A673 (cell line): Measurements from ENCODE around the gene GRB10. TPM values are rescaled to one million over a fixed set of nuclear protein-coding genes. Genes with fewer than 3 reads are reported as not detected.

Experiments used
- BruUV-seq: library from RNA; stranded (reverse); fragments of 400-500 nt; replicated peaks from 2 replicates; lab custom pipeline; 2021; lab: Mats Ljungman, UMichigan
- CTCF ChIA-PET: fragments of 300-600 bp; sonication (Branson Sonifier 250); formaldehyde crosslinking; loops from one replicate; lab custom pipeline; 2022; ENCODE audit warnings: antibody characterized with exemption; lab: Charles Lee
- POLR2A ChIA-PET: fragments of 300-600 bp; sonication (Branson Sonifier 250); formaldehyde crosslinking; loops from one replicate; lab custom pipeline; 2022; ENCODE audit warnings: antibody characterized with exemption; ENCODE audit not compliant: low non-redundant PET; lab: Charles Lee
- DNase-seq: peaks from one replicate; pipeline ENCODE4 v3.0.0-alpha.2; 2015; ENCODE audit warnings: low spot score
- H3K27ac ChIP-seq: fragments of 200-600 bp; sonication (generic); 2 replicates; pipeline ENCODE4 v1.5.1; 2016; ENCODE audit warnings: mixed run types, low read depth, mild to moderate bottlenecking, mixed read lengths, antibody characterized with exemption, low read length; ENCODE audit not compliant: poor library complexity, severe bottlenecking
- H3K27me3 ChIP-seq: fragments of 200-600 bp; sonication (generic); replicated peaks from 2 replicates; pipeline ENCODE4 v1.6.1; 2017; ENCODE audit warnings: mixed run types, low read depth, mild to moderate bottlenecking, mixed read lengths, antibody characterized with exemption, low read length; ENCODE audit not compliant: insufficient read depth, poor library complexity
- H3K36me3 ChIP-seq: fragments of 200-600 bp; sonication (generic); 2 replicates; pipeline ENCODE4 v1.6.1; 2016; ENCODE audit warnings: mixed run types, mild to moderate bottlenecking, mixed read lengths, antibody characterized with exemption, low read length; ENCODE audit not compliant: insufficient read depth, poor library complexity, severe bottlenecking
- H3K4me1 ChIP-seq: fragments of 200-600 bp; sonication (generic); 2 replicates; pipeline ENCODE4 v1.6.1; 2017; ENCODE audit warnings: mixed run types, mild to moderate bottlenecking, mixed read lengths, antibody characterized with exemption, low read length; ENCODE audit not compliant: insufficient read depth, poor library complexity, severe bottlenecking
- H3K4me3 ChIP-seq: fragments of 200-600 bp; sonication (generic); 2 replicates; pipeline ENCODE4 v1.5.1; 2016; ENCODE audit warnings: low read depth, mixed run types, mild to moderate bottlenecking, mixed read lengths, low read length; ENCODE audit not compliant: poor library complexity, severe bottlenecking
- H3K9me3 ChIP-seq: fragments of 200-600 bp; sonication (generic); 2 replicates; pipeline ENCODE4 v1.6.1; 2016; ENCODE audit warnings: mixed run types, low read depth, mild to moderate bottlenecking, mixed read lengths, antibody characterized with exemption, low read length; ENCODE audit not compliant: poor library complexity, severe bottlenecking
- EZH2 ChIP-seq: fragments of 200-600 bp; sonication (generic); IDR thresholded peaks from 2 replicates; pipeline ENCODE4 v1.6.1; 2017; ENCODE audit warnings: borderline replicate concordance, low read depth, mild to moderate bottlenecking, mixed read lengths, antibody characterized with exemption, low read length; ENCODE audit not compliant: poor library complexity, severe bottlenecking
- intact Hi-C: fragments of 100-400 bp; cut with micrococcal nuclease; formaldehyde crosslinking; loops from one replicate; pipeline ENCODE4 v1.10.0; 2022; ENCODE audit not compliant: unreplicated experiment
- total RNA-seq: library from RNA; stranded (reverse); gene quantifications from 2 replicates; pipeline ENCODE4 v1.2.3, GENCODE V29; 2021
- TF ChIP-seq, protein P1 (sequence below): fragments of 300-800, 200-600 bp; sonication (generic); conservative IDR thresholded peaks from 2 replicates; pipeline ENCODE4 v1.5.1; 2017; ENCODE audit warnings: low read depth, mild to moderate bottlenecking, antibody characterized with exemption, low read length, moderate library complexity, mixed read lengths

Gene GRB10
- total RNA-seq, 1 experiment from 2014 or later, result 0.41 TPM

DNA sequence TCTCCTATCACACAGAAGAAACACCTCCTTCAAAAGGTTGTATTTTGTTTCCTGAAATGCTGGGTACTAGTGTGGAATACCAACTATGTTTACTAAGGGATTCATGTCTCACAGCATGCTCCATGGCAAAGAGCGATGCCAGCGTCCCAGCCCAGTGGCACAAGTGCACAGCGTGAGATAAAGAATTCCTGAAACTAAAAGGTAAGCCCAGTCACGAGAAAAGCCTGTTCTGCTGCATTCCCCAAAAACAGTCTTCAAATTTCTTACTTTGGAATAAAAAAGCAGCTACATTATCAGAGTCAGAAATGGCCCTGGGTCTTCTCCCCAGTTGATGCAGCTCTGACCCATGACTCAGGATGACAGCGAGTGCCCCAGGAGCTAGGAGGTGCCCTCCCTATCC is 164.4 kb downstream of the GRB10 start:
- POLR2A ChIA-PET, result no interaction called here
- Histone ChIP-seq H3K27ac (no peak overlapping the region), H3K4me1 (no peaks in the 10 kb centered on the region), H3K36me3 (no peaks in the 10 kb centered on the region), H3K9me3 (no peaks in the 10 kb centered on the region), H3K27me3 (peaks cover 13% of the 10 kb centered on the region), H3K4me3 (no peak overlapping the region)
- no peak for DNase-seq
- no peak for TF ChIP-seq EZH2
- TF ChIP-seq, protein P1, sequence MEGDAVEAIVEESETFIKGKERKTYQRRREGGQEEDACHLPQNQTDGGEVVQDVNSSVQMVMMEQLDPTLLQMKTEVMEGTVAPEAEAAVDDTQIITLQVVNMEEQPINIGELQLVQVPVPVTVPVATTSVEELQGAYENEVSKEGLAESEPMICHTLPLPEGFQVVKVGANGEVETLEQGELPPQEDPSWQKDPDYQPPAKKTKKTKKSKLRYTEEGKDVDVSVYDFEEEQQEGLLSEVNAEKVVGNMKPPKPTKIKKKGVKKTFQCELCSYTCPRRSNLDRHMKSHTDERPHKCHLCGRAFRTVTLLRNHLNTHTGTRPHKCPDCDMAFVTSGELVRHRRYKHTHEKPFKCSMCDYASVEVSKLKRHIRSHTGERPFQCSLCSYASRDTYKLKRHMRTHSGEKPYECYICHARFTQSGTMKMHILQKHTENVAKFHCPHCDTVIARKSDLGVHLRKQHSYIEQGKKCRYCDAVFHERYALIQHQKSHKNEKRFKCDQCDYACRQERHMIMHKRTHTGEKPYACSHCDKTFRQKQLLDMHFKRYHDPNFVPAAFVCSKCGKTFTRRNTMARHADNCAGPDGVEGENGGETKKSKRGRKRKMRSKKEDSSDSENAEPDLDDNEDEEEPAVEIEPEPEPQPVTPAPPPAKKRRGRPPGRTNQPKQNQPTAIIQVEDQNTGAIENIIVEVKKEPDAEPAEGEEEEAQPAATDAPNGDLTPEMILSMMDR, result no peak
- BruUV-seq, result no TSS peak
- intact Hi-C loops, result no loop called here
- CTCF ChIA-PET, result no interaction called here

DNA sequence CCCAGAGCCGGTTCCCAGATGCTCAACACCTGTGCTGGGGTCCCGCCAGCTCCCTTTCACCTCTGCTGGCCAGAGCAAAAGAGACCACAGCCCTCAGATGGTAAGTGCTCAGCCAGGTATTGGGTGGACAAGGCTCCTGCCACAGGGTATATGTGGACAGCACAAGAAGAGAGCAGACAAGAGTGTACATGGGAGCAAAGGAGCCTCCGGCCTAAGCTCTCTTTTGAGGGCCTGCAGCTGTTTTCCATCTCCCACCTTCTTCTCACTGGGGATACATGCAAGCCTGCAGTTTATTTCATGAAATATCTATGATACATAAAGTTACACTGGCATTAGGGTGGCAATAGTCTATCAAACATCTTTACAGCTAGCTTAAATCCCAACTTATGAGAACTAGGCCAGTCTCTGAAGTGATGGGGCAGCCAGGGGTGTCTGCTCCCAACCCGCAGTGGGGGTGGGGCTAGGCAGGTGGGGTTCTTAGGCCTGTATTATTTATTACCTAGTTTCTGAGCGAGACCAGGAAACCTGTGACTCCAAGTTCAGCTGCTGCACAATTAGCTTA is 167.1 kb downstream of the GRB10 start:
- ChIA-PET POLR2A (no interaction called here), CTCF (no interaction called here)
- Histone ChIP-seq H3K27ac (no peak overlapping the region), H3K36me3 (no peaks in the 10 kb centered on the region), H3K9me3 (no peaks in the 10 kb centered on the region), H3K4me1 (no peaks in the 10 kb centered on the region), H3K27me3 (peaks cover 4% of the 10 kb centered on the region), H3K4me3 (no peak overlapping the region)
- TF ChIP-seq EZH2, result no peak
- TF ChIP-seq, protein P1, result no peak
- no peak for DNase-seq
- no TSS peak for BruUV-seq
- intact Hi-C loops, result no loop called here

DNA sequence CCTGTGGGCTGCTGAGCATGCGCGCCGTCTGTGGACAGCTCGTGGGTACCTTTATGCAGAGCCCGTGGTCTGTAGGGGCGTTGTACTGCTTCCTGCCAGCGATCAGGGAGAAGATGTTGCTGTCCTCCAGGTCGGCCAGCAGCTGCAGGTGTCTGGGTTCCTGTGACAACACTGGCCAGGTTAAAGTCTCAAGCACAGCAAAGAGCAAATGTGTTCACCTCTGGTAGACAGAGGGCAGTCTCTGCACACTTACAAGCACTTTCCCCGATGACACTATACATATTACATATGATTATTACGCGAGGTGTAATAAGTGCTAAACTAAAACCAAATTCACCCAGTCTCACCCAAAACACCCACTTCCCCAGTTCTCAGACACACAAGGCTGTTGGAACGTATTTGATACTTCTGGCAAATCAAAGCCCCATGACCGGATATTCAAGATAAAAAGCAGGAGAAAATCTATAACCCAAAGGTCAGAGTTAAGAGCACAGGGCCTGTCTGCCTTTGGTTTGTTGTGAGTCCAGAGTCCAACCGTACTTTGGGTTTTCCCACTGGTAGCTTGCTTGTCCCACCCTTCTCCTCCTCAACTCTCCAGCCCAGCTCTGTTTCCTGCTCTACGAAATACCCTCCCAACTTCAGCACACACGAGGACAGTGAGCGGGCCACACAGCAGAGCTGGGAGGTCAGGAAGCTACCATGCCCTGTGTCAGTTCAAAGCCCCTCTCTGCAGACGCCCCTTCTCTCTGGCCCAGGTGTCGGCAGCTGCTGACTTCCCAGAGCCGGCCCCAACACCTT is 167.8 kb downstream of the GRB10 start:
- TF ChIP-seq, protein P1, result no peak
- TF ChIP-seq EZH2, result no peak
- ChIA-PET POLR2A (no interaction called here), CTCF (no interaction called here)
- no TSS peak for BruUV-seq
- no peak overlapping the region for H3K27ac ChIP-seq
- H3K4me3 ChIP-seq, result no peak overlapping the region
- no peaks in the 10 kb centered on the region for H3K4me1 ChIP-seq
- no peaks in the 10 kb centered on the region for H3K36me3 ChIP-seq
- no peaks in the 10 kb centered on the region for H3K27me3 ChIP-seq
- no peak for DNase-seq
- H3K9me3 ChIP-seq, result no peaks in the 10 kb centered on the region
- intact Hi-C loops, result no loop called here
